Glomerular endothelial cell (primary cell): ENCODE data around the gene C1orf50. TPM values are rescaled to one million over a fixed set of nuclear protein-coding genes. Genes with fewer than 3 reads are reported as not detected.
"Not testable (repeated sequence)": the region's sequence is repeated elsewhere in the genome, so short reads cannot be mapped to it uniquely, and the experiment has no call there.

Experiments used
- DNase-seq: peaks from one replicate; pipeline ENCODE4 v3.0.0-alpha.2; 2011; ENCODE audit warnings: low read depth, low spot score; ENCODE audit errors: extremely low read depth
- total RNA-seq: library from RNA; depleted of rRNA; stranded (reverse); fragments of >200 nt; gene quantifications from 2 replicates; pipeline ENCODE4 v1.2.3, GENCODE V29; 2015

Gene C1orf50
- total RNA-seq, 1 donor from 2014 or later = 5.3 TPM

- no peak for DNase-seq
Measured at GRCh38 chr1:42797414-42797813, 30.4 kb downstream of the C1orf50 start.

DNA sequence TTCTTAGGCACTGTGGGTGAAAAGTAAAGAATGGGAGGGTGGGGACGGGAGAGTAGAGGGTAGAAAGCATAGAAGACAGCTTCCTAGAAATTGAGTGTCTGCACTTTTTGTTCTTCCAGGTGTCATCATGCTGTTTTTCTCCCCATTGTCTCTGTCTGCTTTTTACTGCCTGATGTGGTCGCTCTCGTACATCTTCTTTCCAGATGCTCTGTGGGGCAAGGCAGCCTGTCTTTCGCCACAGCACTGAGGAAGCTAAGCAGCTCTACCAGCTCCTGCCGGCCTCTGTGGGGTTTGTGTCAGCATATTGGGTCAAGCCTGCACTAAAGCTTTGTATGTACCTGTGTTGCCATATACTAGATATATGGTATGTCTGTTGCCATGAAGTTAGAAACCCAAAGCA, 30.9 kb downstream of the C1orf50 start:
- DNase-seq = no peak

DNA sequence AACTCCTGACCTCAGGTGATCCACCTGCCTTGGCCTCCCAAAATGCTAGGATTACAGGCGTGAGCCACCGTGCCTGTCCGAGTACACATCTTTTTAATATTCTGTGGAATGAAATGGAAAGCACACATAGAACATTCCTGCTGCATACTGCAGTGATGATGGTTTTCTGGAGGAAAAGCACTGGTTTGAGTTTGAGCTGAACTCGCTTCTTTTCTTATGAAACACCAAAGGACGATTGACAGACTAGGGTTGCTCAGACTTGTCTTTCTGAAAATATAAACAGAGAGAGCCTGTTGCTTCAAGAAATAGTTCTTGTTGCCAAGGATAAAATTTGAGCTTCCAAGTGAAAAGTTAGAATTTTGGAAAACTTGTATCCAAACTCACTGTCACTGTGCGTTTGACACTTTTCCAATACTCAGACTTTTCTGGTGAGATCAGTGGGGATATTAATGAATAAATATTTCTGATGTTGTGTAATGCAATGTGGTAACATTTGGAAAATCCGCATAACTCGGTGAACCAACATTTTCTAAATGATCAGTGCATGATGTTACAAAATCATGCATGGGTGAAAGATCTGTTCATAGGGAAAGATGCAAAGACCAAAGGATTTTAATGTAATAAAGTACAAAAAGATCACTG, 34.9 kb downstream of the C1orf50 start:
- no peak for DNase-seq

- DNase-seq = no peak
Measured at GRCh38 chr1:42806171-42806570, 39.1 kb downstream of the C1orf50 start.

- no peak for DNase-seq
Measured at GRCh38 chr1:42806593-42806992, 39.5 kb downstream of the C1orf50 start.

GRCh38 chr1:42807056-42807668, 40.1 kb downstream of the C1orf50 start:
- DNase-seq = no peak

DNA sequence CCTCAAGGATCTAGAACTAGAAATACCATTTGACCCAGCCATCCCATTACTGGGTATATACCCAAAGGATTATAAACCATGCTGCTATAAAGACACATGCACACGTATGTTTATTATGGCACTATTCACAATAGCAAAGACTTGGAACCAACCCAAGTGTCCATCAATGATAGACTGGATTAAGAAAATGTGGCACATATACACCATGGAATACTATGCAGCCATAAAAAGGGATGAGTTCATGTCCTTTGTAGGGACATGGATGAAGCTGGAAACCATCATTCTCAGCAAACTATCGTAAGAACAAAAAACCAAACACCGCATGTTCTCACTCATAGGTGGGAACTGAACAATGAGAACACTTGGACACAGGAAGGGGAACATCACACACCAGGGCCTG, 47.8 kb downstream of the C1orf50 start:
- DNase-seq = not testable (repeated sequence)

GRCh38 chr1:42815941-42816584, 49.0 kb downstream of the C1orf50 start:
- no peak for DNase-seq

DNA sequence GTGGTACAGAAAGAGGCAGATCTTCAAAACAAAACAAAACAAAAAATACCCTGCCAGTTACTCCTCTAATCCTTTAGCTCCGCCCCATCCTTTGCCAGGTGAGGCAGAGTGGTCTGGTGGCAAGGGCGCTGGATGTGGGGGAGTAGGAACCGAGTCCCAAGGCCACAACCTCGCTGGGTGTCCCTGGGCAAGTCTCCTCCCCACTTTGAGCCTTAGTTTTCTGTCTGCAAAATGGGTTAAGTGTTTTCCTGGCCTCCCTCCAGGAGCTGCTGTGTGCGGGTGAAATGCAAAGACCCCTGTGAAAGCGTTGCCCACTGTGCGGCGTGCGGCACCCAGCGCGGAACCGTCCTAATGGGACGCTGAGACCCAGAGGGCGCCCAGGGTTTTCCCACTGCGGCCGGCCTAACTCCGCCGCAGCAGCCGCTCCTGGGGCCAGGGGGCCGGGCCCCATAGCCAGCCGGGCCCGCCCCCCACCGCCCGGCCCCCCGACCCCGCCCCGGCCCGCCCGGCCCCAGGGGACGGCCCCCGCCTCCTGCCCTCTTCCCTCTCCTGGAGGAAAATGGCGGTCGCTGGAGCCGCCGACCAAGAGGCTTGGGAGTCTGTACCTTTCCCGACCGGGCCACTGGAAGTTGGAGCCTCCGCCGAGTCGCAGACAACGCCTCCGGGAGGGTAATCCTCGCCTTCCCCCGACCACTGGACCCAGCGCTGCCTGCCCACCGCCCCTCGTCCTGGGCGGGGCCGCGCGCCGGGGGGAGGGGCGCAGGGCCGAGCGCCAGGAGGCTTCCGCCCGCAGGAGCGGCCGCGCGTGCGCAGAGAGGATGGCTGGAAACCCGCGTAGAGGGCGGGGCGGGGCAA, 49.8 kb downstream of the C1orf50 start, which contains the start of the genes ERMAP and SVBP:
ERMAP (plus strand) TSS at position 538 of the 855 bp plus-strand sequence. CDS start 13,327 bp downstream, outside the sequence.
SVBP (minus strand) TSS at position 813 of the 855 bp plus-strand sequence. CDS start 853 bp downstream, outside the sequence.
- DNase-seq = no peak

DNA sequence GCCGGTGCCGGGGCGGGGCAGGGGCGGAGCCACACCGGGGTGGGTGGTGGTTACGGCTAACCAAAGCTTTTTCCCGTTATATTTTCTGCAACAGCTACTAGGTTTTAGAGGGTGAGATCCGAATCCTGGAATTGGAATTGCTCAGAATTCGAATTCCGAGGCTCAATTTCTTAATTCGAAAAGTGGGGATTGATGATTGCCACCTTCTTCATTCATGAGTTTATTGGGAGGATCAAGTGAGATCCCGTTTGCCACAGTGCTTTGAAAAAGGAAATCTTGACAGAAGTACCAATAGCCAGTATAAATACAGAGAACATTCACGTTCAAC, 50.4 kb downstream of the C1orf50 start:
- DNase-seq = no peak

DNA sequence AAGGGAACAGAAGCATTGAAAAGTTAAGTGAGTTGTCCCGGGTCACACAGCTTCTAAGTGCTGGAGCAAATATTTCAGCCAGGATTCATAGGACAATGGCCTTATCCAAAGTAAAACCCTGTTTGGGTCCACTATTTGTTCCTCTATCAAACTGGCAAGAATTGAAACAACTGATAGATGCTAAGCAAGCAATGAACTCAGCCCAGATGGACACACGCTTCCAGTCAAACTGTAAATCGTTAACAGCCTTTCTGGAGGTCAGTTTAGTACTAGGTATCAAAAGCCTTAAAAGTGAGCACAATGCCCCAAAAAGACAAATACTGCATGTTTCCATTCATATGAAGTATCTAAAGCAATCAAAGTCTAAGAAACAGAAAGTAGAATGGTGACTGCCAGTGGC, 50.9 kb downstream of the C1orf50 start:
- no peak for DNase-seq

DNA sequence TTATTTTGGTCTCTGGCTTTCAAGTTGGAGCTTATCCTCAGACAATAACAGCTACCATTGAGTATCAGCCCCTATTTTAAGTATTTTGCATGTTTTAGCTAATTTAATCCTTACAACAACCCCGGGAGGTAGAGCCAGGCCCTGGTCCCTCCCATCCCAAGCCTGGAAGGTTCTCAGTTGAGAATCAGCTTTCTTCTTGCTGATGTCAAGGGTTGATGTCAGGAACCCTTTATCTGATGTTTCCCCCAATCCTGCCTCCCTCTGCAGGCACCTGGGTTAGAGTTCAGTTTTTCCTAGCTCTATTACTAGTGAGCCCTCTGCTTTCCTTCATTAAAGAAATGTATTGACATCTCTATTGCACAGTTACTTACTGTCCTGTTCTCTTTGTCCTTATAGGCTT, 53.8 kb downstream of the C1orf50 start:
- DNase-seq = no peak

DNA sequence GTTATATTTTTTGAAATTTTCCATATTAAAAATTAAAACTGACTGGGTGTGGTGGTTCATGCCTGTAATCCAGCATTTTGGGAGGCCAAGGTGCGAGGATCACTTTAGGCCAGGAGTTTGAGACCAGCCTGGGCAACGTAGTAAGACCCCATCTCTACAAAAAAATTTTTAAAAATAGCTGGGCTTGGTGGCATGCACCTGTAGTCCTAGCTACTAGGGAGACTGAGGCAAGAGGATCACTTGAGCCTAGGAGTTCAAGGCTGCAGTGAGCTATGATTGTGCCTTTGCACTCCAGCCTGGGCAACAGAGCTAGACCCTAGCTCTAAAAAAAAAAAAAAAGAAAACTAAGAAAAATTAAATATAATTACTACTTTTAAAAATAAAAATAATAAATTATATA, 54.6 kb downstream of the C1orf50 start:
- DNase-seq = no peak

DNA sequence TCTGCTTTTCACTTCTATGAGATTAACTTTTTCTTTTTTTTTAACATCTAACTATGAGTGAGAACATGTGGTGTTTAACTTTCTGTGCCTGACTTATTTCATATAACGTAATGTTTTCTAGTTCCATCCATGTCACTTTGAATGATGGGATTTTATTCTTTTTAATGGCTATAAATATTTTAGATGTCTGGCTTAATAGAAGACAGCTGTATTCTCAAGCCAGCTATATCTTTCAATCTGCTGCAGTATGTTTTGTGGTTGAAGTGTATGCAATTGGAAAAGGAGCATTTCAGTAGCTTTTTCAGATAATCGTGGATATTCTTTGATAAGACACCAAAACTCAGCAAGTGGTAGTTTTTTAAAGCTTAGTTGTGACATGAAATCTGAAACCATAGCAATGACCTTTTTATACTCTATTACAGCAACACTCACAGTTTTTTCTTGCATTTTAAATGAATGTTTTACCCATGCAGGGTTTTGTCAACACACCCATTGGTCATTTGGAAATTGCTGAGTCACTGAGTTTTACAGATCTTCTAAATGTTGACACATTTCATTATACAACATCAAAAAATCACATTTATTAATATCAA, 55.8 kb downstream of the C1orf50 start:
- no peak for DNase-seq

GRCh38 chr1:42824481-42825035, 57.5 kb downstream of the C1orf50 start:
- DNase-seq = no peak

DNA sequence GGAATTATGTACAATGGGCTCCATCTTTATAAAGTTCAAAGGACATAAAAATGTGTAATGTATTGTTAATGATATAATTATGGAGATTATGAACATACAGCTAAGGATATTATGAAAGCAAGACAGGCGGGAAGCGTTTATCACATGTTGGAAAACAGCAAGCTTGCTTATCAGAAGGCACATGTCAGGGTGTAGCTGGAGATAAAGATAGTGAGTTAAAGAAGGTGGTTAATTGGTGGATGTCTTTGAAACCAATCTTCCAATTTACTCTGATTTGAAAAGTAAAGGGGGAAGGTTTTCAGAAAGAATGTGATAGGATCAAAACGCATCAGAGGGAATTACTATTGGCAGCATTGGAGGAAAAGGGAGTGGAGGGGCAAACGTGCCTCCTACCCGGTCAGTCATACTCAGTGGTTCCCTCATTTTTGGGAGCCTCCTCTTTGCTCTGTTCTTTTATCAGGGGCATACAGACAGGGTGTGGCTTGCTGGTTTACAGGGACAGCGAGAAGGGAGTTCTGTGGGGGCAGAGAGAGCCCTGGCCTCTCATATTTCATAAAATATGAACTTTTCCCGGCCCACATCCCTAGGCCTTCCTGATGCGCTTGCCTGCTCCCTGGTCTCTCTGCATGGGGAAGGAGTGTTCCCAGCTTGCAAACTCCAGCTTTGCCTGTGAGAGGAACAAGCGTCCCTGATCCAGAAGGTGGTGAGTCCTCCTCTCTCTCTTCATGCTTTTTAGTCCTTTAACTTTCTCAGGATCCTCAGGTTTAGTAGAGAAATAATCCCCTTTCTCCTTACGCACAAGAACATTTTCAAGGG, 58.2 kb downstream of the C1orf50 start:
- DNase-seq = no peak
